Colon (tissue), 2 donors: Measurements from ENCODE around the gene MCOLN2.

Source experiments
- FAIRE-seq: peaks from 2 replicates; lab custom pipeline; 2012; peaks lifted over from hg19 to GRCh38; lab: Jason Lieb, UNC
- donor health status: control.
- donor health status: control.

The MCOLN2 gene

DNA sequence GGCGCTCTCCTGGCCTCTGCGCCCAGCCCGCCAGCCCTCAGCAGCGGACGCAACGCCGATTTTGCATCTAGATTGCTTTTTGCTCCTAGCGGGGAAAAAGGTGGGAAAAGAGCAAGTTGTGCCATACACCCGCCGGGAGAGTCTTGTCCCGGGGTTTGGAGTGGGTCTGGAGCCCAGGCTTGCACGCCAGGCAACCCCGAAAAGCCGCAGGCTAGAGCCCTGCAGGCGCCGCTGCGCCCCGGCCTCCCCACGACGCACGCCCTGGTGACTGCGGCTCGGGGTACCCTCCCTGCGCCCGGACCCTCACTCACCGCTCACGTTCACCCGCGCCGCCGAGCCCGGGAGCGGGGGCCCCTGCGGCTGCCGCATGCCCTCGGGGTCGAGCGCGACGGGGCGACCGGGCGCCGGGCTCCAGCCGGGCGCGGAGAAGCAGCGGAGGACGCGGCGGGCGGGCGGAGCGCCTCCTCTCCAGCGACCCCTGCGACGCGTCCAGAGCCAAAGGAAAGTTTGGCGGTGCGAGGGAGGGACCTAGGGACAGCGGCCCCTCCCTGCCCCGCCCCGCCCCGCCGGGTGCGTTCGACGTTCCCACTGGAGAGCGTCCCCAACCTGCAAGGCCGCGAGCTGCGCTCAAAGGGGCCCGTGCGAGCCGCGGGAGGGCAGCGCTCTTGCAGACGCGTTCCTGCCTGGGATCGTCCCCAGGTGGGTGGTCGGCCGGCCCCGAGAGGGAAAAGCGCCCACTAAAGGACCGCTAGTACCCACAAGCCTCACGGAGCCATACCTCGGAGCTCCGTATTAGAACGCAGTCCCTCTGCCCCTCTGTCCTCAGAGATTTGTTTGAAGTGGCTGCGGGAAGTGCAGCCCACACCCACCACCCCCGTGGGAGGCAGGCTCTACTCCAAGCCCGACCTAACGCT is 104.0 kb downstream of the MCOLN2 start, which contains the start of gene LPAR3:
LPAR3 (minus strand) TSS at position 502 of the 914 bp plus-strand sequence. CDS start 27,086 bp downstream, outside the sequence.
- FAIRE-seq: no peak

DNA sequence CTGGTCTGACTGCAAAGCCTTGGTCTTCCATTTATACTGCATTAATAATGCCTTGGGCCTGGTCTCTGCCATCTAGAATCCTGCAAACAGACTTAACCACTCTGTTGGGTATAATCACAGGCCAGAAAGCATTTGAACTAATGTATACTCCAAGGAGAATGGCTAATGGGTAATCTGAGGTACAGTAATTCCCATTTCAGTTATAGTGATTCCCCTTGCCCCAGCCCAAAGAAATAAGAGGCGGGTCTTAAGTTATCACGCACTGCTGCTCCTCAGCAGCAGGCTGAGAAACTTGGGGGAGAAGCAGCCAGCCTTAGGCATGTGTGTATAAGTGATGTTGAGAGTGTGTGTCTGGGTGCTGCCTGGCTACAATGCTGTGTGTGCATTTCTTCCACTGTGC is 106.3 kb downstream of the MCOLN2 start:
- FAIRE-seq: no peak

DNA sequence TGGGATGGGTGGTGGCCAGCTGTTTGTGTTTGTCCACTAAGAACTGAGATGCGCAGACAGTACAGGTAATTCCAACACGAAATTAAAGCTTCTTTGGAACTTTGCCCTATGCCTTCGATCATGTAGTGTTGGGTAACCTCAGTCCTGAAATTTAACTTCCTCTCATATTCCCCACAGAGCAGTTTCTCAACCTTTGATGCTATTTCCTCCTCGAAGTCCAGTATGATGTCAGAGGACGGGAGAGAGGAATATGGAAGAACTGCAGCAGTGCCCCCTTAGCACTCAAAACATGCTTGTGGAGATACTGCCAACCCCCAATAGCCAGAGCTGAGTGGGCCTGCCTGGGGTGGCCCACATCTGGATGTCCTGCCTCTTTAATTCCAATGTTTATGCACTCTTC is 107.5 kb downstream of the MCOLN2 start:
- FAIRE-seq: no peak

DNA sequence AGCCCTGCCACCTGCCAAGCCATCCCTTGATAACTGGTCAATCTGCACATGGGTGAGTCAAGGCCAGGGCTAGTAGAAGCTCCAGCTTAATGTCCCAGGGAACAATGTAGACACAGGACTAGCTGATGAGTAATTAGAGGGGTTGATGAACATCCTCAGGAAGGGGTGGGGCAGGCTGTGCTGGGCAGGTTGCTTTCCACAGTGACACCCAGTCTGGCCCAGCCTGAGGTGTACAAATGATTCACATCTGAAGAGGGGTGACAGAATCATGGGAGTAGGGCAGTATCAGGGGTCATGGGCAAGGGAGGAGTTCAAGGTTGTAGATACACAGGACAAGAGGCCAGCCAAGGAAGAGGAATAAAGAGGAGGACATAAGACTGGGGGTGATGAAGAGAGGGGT is 108.2 kb downstream of the MCOLN2 start:
- no peak for FAIRE-seq

DNA sequence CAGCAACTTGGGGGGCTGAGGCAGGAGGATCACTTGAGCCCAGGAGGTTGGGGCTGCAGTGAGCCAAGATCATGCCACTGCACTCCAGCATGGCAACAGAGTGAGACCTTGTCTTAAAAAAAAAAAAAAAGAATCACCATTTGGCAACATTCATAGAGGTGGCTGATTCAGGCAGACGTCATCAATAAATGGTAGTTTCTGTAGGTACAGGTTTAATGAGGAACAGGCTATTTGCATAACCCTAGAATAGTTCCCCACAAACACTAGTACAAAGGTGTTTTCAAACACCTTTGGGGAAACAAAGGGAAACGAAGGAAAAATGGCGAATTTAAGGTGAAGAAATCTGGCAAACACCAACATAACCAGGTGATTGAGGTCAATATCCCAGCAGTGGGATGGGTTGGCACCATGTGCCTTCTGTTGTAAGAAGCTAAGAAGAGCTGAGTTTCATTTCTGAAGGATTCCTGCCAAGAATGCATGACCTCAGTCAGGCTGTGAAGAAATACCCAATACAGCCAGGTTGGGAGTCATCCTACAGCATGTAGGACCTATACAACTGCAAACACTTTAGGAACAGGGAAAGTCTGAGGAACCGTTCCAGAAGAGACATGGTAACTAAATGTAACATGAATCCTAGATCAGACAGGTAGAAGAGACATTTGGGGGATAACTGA is 109.5 kb downstream of the MCOLN2 start:
- no peak for FAIRE-seq

DNA sequence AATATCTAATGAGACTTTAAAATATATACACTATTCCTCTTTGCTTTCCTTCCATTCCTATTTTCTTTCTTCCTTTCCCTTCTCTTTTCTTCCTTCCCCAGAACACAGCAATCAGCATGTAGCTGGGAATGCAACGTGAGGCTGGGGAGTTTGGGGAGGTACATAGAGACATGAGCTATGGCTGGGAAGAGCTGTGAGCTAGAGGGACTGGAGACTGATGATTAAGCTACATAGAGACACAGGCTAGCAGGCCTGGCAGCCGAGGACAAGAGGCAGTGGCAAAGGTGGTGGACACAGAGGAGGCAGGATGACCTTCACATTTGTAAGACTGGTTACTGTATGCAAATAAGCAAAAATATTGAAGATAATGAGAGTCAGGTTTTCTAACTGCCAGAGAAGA is 111.4 kb downstream of the MCOLN2 start:
- no peak for FAIRE-seq

DNA sequence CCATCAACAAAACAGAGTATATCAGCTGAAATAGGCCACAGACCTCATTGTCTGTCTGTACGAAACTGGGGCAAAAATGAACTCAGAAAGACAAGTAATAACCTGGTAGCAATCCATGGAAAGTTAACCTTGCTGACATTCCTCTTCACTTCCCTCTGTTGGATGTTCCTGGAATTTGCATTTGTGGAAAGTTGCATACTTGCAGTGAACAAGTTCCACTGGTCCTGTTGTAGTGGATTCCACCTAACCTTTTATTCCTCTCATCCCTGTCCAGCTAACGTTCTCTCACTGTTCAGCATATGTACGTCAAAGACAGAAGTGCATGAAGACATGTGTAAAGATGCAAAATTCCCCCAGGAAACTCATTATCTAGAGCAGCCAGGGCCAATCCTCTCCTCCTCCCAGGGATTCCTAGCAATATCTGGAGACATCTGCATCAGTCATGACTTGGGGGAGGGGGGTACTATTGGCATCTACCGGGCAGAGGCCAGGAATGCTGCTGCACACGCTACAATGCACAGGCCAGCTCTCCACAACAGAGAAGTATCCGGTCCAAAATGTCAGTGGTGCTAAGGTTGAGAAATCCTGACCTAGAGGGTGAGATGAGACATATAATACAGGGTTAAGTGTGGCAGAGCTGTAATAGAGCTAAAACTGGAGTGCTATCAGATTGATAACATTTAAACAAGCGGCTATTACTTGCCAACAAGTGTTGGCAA is 112.1 kb downstream of the MCOLN2 start:
- FAIRE-seq: no peak

DNA sequence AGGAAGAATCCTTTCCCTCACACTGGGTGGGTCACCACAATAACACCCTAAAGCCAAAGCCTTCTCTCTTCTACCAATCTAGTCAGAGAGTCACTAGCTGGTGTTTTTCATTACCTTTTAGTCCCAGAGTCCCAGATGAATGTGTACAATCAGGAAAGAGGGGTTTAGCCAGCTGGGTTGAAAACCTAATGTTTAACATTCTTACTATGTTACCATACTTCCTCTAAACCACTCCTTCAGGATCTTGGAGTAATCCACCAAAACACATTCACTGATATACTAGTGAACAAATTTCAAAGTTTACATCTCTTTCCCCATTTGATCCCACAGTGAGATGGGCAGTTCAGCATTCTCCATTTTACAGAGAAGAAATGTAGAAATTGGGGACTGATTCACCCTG is 113.6 kb downstream of the MCOLN2 start:
- FAIRE-seq: no peak

DNA sequence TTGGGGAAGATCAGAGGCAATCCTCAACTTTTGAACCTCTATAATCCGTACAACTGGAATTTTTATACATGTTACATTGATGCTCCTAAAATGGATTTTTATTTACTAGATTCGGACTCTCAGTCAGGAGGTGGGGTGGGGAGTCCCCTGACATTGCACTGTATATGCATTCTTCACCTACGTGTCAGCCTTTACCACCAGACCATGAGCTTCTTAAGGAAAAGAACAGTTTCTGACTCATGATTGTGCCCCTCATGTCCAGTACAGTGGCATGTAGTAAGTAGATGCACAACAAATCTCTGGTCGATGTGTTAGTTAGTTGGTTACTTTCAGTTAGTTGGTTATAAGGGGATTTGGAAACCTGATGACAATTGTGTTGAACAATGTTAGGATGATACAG is 119.3 kb downstream of the MCOLN2 start:
- FAIRE-seq: no peak

DNA sequence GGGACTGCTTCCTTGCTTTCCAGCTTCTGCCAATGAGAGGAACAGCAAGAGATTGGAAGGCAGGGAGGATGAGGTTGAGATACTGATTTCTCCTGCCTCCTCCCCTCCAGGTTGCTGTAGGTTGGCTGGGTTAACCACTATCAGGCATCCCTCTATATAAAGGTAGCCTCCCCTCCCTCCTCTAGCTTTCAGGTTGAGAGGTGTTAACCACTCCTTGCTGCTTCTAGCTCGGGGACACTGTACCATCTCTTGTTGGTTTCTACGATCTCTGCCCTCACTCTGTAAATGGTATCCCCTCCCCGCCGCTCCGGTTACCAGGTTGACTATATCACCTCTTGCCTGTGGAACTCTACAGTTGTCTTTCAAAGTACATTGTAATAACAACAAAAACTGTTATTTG is 120.6 kb downstream of the MCOLN2 start:
- no peak for FAIRE-seq
